ENCODE results near the gene EIF4B. TPM values are rescaled to one million over a fixed set of nuclear protein-coding genes. Genes with fewer than 3 reads are reported as not detected.

Gene EIF4B
- total and polyA plus RNA-seq, 9 of the 15 experiments (the other 6 are each of a cell fraction or from before 2014, with no cell fraction given), result 138 to 669 (median 552) TPM

- no peak for TF ChIP-seq ARID3A (IDR thresholded peaks at IDR 0.05; ENCODE audit: borderline replicate concordance, low read depth, low read length)
- no peak for TF ChIP-seq ZNF253 (CRISPR knock-in tag; conservative IDR thresholded peaks at IDR 0.05)
- no peak for TF ChIP-seq FIP1L1 (IDR thresholded peaks at IDR 0.05; ENCODE audit: low read depth, low read length, poor library complexity, severe bottlenecking)
- no peak for TF ChIP-seq MBD2 (IDR thresholded peaks at IDR 0.05; ENCODE audit: borderline replicate concordance, low read depth)
- TF ChIP-seq MCM3 (IDR thresholded peaks at IDR 0.05), result no peak
- peak; percentile 94 for TF ChIP-seq SMC3 (conservative IDR thresholded peaks at IDR 0.05; ENCODE audit: insufficient read depth, low read depth, low read length)
- TF ChIP-seq ARID2 (IDR thresholded peaks at IDR 0.05), result peak; percentile 74
- no peak for TF ChIP-seq PREB (CRISPR knock-in tag; IDR thresholded peaks at IDR 0.05)
- no peak for TF ChIP-seq ZBTB49 (CRISPR knock-in tag; IDR thresholded peaks at IDR 0.05; ENCODE audit: borderline replicate concordance)
- peak; percentile 48; the same call in 1 of the 2 replicates for TF ChIP-seq HBP1 (CRISPR knock-in tag; IDR thresholded peaks at IDR 0.05)
- peak; percentile 85 for TF ChIP-seq CC2D1A (IDR thresholded peaks at IDR 0.05)
- 0 out of 2 replicates have a peak, but pooled peaks have one; percentile 8 for TF ChIP-seq CREM (IDR thresholded peaks at IDR 0.05; ENCODE audit: low read depth)
- TF ChIP-seq ZNF175 (CRISPR knock-in tag; IDR thresholded peaks at IDR 0.05; ENCODE audit: low read depth), result no peak
Observed at GRCh38 chr12:53065975-53066931, 60.0 kb downstream of the EIF4B start (continued).
